GM21390 (cell line): ENCODE results near the gene ADAM8.

ENCODE experiments used
- ATAC-seq: cut with Tn5 transposase; IDR thresholded peaks from one replicate; pipeline ENCODE4 v1.9.1; 2021; ENCODE audit not compliant: unreplicated experiment

ADAM8 gene

DNA sequence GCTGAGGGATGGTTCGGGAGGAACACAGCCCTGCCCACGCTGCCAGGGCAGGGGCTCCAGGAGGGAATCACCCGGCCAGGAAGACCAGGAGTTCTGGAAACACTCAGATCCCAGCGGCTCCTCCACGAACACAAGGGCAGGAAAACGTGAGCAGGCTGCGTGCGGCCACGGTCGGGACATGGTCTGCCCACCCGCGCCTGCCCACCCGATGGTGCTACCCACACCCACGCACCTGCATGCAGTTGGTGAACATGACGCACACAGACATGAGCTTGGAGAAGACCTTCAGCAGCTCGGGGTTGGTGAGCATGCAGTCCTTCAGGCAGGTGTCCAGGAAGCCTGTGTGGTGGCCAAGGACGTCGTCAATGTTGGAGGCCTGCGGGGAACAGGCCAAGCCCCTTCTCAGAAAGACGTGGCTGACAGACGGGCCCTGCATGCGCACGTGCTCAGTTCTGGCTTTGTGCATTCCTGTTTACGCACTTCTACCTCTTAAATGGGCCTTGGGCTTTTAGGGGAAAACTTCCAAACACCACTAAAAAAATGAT lies 6.2 kb upstream of the ADAM8 start:
- ATAC-seq = no peak

DNA sequence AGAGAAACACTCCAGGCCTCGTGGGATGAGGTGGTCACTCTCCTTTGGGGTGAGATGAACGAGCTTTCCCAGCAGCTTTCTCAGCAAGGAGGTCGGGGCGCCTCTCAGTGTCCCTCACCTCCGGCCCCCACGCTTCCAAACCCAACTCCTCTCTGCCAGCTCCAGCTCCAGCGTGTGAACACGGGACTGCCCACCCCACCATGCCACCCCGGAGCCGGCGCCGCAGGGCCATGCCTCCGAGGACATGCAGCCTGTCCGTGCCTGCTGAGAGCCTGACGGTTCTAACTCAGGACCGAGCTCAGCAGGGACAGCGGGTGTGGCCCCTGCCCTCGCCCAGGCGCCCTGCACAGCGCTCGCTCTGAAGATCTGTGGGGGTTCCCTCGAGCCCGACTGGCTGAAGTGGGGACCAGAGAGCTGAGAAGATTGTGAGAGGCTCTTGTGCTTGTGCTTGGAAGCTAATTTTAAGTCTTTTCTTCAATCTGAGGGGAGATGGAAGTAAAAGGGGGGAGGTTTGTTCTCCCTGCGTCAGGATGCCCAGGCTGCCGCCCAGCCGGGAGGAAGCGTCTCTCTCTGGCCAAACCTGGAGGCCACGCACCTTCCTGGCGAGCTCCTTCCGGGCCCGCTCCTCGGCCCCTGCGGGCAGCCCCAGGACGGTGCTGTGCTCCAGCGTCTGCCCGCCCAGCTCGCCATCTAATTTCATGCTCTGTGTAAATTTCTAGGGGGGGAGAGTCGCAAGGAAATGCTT lies 5.1 kb upstream of the ADAM8 start:
- ATAC-seq = no peak

DNA sequence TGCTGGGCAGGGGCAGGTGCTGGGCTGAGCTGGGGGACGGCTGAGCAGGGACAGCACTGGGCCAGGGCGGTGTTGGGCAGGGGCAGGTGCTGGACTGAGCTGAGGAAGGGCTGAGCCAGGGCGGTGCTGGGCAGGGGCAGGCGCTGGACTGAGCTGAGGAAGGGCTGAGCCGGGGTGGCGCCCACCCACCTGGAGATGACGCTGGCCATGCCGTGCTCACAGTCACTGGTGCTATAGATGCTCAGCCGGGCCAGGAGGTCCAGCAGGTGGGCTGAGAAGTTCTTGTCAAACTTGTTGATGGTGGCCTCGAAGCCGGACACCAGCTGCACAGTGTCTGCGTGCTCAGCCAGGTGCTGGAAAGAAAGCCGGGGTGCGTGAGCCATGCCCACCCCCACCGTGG lies 4.4 kb upstream of the ADAM8 start:
- no peak for ATAC-seq

- ATAC-seq = no peak
Measured at GRCh38 chr10:133280391-133281059, 3.9 kb upstream of the ADAM8 start.

DNA sequence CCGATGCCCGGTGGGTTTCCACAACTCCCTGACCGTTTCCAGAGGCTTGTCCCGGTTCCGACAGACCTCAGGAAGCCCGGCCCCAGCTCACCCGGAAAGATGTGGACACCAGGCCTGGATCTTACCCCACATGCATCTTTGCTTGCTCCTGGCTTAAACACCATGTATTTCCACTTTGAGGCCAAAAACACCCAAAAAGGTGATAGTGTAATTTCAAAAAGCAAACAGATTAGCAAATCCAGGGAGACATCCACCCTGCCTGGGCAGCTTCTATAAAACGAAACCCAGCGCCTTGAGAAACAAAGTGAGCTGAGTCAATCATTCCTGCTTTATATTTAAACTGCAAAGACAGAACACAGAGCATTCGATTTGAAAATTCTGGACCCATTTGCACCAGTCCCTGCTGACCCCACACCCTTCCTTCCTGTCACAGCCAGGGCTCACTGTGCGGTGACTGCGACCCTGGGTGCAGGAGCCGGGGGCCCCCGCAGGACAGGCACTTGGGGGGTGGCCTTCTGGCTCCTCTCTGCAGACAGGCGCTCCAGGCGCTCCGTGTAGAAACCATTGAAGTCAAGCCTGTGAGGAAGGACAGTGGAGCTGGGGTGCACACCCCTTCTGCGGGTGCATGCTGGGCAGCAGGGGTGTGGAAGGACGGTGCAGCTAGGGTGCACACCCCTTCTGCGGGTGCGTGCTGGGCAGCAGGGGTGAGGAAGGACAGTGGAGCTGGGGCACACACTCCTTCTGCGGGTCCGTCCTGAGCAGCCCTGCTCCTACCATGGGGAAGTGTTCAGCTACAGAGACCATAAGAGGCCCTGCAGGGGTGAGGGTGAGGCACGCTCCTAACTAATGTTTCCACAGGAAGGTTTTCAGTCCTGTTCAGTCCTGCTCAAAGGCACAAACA lies 2.9 kb upstream of the ADAM8 start:
- ATAC-seq = no peak

DNA sequence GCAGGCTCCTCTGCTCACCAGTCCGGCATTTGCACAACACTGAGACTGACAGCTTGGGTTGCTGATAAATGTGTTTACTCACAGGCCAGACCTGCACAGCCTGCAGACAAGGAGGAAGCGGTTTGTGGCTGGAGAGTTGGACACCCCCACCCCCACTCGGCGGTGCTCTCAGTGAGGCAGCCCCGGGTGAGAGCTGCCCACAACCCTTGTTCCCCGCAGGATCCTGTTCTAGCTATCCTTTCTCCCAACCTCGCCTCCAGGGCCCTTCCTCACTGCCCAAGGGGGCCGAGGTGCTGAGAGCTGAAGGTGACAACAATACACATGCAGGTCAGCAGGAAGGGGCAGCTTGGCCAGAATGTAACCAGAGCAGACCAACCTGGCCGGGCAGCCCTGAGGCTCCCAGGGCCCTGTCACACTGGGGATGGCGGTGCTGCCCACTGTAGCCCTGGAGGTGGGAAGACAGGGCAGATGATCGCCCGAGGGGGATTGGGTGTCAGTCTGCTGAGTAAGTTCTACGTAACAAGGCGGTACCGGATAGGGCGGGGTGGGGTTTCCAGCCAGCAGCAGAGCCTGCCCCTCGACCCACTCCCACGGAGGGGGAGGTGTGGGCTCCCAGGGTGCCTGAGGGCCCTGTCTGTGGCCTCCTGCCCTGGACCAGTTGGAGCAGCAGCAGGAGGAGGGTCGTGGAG lies 2.1 kb upstream of the ADAM8 start:
- peak; percentile 34 for ATAC-seq

DNA sequence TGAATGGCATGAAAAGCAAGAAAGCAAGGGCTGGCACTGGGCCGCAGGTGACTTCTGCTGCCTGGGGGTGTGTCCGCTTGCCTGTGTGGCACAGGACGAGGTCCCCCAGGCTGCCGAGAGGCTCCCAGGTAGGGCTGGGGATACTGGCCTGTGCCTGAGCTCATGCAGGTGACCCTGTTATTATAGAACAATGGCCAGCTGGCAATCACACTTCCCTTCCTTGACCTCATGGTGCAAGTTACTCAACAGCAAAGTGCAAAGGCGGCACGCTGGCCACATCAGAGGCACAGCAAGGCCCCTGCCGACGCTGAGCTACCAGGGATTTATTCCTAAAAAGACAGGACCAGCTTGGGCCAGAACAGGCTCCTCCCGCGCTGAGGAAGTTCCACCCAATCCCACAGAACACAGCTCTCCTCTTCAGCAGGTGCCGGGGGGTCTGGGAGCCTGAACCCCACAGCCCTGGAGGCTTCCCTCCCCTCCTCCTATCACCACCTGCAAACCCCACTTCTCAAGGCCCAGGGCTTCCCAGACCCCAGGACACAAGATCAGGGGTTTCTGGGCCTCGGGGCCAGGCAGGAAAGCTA lies 1.4 kb upstream of the ADAM8 start:
- no peak for ATAC-seq

DNA sequence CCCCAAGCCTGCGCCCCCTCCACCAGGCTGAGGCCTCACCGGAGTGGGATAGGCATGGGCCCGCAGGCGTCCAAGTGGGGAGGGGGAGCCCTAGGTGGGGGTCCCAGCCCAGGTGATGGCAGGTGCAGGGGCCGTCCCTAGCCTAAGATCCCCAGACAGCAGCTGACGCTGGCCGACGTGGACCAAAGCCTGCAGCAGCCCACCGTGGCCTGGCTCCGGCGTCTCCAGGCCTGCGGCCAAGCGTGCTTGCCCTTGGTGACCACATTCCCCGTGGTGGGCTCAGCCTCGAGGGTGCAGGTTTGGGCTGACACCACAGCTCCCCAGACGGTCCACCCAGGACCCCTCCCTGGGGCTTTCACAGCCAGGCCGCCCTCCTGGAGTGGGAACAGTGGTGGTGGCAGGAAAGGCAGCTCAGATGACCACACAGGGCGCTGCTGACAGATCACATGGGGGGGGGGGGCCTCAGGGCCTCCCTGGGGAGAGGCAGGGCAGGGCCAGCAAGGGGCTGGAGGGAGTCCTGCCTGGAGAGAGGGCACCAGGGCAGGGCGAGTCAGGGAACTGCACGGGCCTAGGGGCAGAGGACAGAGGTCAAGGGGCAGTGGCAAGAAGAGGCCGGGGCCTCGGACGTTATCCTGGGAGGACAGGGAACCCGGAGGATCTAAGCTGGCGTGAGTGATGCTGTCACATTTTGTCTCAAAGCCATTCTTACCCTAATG lies 767 bp upstream of the ADAM8 start:
- ATAC-seq = no peak

GRCh38 chr10:133276100-133276434 lies 601 bp downstream of the ADAM8 start:
- ATAC-seq = no peak

DNA sequence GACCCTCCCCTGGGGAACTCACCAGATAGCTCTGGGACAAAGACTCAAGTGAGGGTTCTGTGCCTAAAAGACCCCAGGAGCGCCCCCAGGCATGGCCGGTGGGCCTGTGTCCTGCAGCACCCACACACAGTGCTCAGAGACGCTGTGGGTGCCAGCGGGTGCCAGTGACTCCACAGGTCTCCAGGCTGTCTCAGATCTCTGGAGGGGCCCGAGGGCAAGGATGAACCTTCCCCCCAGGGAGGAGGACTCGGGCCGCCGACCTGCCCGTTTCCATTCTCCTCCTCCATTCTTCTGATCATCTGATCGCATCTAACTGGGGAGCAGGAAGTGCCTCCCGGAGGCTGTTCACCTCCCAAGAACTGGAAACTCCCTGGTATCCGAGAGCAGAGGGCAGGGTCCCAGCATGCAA lies 980 bp downstream of the ADAM8 start:
- peak; percentile 37 for ATAC-seq

DNA sequence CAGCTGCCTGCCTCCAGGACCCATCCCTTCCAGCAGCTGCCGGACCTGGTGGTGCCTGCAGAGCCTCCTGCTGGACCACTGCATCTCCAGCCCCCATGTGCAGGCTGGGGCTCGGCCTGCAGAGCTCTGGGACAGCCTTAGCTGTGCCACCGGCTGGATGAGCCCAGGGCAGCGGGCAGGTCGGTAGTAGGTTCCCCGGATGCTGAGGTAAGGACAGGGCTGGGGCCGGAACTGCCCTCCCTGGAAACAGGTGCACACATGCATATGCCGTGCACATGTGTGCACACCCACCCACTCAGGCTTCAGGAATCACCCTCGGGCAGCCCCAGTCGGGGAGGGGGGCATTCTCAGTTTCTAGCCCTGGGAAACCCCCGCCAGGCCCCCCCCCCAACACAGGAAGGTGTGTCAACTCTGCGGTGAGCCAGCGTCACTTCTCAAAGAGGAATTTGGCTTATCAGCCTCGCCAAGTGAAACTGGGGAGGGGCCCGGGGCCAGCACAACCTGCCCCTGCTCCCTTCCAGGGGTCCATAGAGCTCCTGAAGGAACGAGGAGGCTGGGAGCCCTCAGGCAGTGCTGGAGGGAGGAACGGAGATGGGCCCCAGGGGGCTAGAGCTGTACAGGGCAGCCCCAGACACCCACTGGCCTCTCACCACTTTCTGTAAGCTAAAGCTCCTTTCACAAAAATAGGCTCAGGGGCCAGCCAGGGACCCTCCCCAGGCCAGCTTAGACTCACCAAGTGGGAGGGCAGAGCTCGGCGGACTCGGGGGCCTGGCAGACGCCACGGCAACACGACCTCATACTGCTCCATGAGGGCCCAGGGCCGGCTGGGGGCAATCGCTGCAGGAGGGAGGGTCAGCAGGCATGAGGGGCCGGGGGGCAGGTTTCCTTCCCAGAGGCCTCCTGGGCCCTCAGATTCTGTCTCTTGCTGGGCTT lies 1.7 kb downstream of the ADAM8 start:
- ATAC-seq = peak; percentile 50

GRCh38 chr10:133273534-133274143 lies 3.0 kb downstream of the ADAM8 start:
- ATAC-seq = no peak

GRCh38 chr10:133272964-133273420 lies 3.7 kb downstream of the ADAM8 start:
- no peak for ATAC-seq

DNA sequence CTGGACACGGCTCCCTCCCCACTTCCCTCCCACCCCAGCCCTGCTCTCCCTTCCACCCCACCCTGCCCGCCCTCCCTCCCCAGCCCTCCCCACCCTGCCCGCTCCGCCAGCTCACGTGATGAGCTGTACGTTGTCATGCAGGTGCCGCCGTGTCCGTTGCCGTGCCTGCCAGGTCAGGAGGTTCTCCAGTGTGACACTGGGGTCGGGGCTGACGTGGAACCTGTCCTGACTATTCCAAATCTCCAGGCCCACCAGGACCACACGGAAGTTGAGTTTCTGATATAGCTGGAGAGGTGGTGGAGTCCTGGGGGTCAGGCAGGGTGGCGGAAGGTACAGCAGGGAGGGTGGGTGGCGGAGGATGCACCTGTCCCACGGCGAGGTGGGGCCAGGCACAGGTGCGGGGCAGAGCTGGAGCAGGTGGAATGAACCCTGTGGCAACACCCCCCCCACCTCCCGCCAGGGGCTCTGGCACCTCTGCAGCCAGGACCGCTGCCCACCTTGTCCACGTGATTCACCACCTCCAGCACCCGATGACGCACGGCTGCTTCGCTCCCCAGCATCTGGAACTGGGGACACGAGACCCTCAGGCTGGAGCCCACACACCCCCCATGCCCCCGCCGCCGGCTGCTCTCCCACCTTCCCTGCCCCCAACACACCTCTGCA lies 4.2 kb downstream of the ADAM8 start:
- ATAC-seq = no peak

- no peak for ATAC-seq
Measured at GRCh38 chr10:133271521-133272300, 5.0 kb downstream of the ADAM8 start.

- no peak for ATAC-seq
Measured at GRCh38 chr10:133270773-133271297, 5.8 kb downstream of the ADAM8 start.

GRCh38 chr10:133270204-133270603 lies 6.5 kb downstream of the ADAM8 start:
- ATAC-seq = no peak
